PC-3 (cell line): Measurements from ENCODE around the gene ATF6B.

ENCODE experiments used
- CTCF ChIP-seq: fragments of 300-600 bp; sonication (generic); conservative IDR thresholded peaks from 2 replicates; pipeline ENCODE4 v1.5.1; 2017; ENCODE audit warnings: antibody characterized with exemption, low read depth, mild to moderate bottlenecking, low read length
- EZH2 ChIP-seq: fragments of 300-600 bp; sonication (generic); IDR thresholded peaks from one replicate; pipeline ENCODE4 v1.6.1; 2017; ENCODE audit warnings: antibody characterized with exemption, mild to moderate bottlenecking, low read length; ENCODE audit not compliant: unreplicated experiment

DNA sequence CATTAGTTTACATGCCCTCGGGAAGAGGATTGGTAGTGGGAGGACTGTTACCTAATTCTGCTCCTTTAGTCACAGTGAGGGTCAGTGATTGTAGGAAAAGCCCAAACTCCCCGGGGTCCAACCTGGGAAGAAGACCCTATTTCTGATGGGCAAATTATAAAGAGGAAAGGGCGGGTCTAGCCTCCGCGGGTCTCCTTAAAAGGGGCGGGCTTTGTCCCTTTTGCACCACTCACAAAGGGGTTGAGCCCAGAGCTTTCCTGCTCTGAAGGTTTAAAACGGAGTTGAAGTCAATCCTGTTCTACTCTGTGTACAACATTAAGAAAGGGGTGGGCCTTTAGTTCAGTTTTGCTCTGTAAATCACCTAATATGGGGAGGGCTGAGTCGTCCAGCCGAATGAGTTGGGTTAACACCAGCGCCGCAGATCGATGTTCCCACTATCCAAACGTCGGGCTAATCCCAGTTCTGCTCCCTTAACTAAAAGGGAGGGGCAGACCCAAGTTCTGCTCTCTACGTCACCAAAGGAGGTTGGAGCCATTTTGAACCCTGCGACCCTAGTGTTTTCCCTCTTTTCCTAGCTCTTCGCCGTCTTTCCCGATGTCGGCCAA, 49.2 kb upstream of the ATF6B start:
- no peak for TF ChIP-seq CTCF
- TF ChIP-seq EZH2, result no peak
